K562 (cell line): Measurements from ENCODE around the gene NEU1. TPM values are rescaled to one million over a fixed set of nuclear protein-coding genes. Genes with fewer than 3 reads are reported as not detected.

Experiments
- ATF2 ChIP-seq: sonication (generic); formaldehyde crosslinking; IDR thresholded peaks from 2 replicates; pipeline ENCODE4 v1.8.1; 2022; ENCODE audit warnings: missing genetic modification reagents
- CBX2 ChIP-seq: fragments of 200-600 bp; sonication (generic); IDR thresholded peaks from one replicate; pipeline ENCODE4 v1.6.1; 2012; ENCODE audit warnings: mild to moderate bottlenecking, low read length, inconsistent platforms; ENCODE audit not compliant: insufficient read depth, poor library complexity, severe bottlenecking
- CBX5 ChIP-seq: IDR thresholded peaks from 2 replicates; pipeline ENCODE4 v1.6.1; 2014; ENCODE audit warnings: low read depth, borderline replicate concordance
- DMBX1 ChIP-seq: fragments of 250-450 bp; sonication (Bioruptor Pico); IDR thresholded peaks from 2 replicates; pipeline ENCODE4 v1.8.0; 2022; ENCODE audit warnings: inconsistent platforms, mild to moderate bottlenecking, moderate library complexity, borderline replicate concordance
- ERF ChIP-seq: fragments of 450-650 bp; formaldehyde crosslinking; IDR thresholded peaks from 2 replicates; pipeline ENCODE4 v1.4.0; 2020; ENCODE audit warnings: mild to moderate bottlenecking, mixed read lengths
- HCFC1 ChIP-seq: IDR thresholded peaks from 2 replicates; pipeline ENCODE4 v1.6.1; 2012; ENCODE audit warnings: low read depth, low read length, improper control_type of control experiment
- HNRNPL ChIP-seq: fragments of 200-400 bp; formaldehyde crosslinking; IDR thresholded peaks from 2 replicates; pipeline ENCODE4 v1.6.1; 2017; ENCODE audit warnings: low read depth, mild to moderate bottlenecking, low read length
- HSF4 ChIP-seq: fragments of 250-450 bp; sonication (Bioruptor Pico); IDR thresholded peaks from 2 replicates; pipeline ENCODE4 v2.1.2; 2022; ENCODE audit warnings: mild to moderate bottlenecking, moderate library complexity, borderline replicate concordance
- MCM7 ChIP-seq, 2 experiments: fragments of 450-650 bp; IDR thresholded peaks; 2 replicates each; pipeline ENCODE4 v1.6.1; 2016 to 2018
- PHB ChIP-seq: fragments of 250-450 bp; sonication (Bioruptor Pico); IDR thresholded peaks from 2 replicates; pipeline ENCODE4 v1.5.0; 2021
- PTRF ChIP-seq: fragments of 450-650 bp; IDR thresholded peaks from 2 replicates; pipeline ENCODE4 v1.6.1; 2016; ENCODE audit warnings: mild to moderate bottlenecking, missing genetic modification characterization, missing compliant biosample characterization
- SIN3A ChIP-seq, 2 experiments: fragments of 150-350 bp in 1 of 2; IDR thresholded peaks; 2 replicates each; pipeline ENCODE4 v1.6.1; 2011 to 2016; ENCODE audit warnings: borderline replicate concordance in 2 of 2, low read depth in 2 of 2, low read length in 2 of 2, mild to moderate bottlenecking in 2 of 2, moderate library complexity in 2 of 2; ENCODE audit not compliant: control insufficient read depth in 1 of 2
- SIN3B ChIP-seq: fragments of 450-650 bp; IDR thresholded peaks from 2 replicates; pipeline ENCODE4 v1.6.1; 2017; ENCODE audit warnings: low read depth, mild to moderate bottlenecking, moderate library complexity
- SOX6 ChIP-seq: fragments of 450-650 bp; IDR thresholded peaks from 2 replicates; pipeline ENCODE4 v1.6.1; 2014; ENCODE audit warnings: mild to moderate bottlenecking
- SREBF1 ChIP-seq: fragments of 150-350 bp; IDR thresholded peaks from 2 replicates; pipeline ENCODE4 v1.6.1; 2014; ENCODE audit warnings: antibody characterized with exemption, low read depth, low read length, borderline replicate concordance
- TARDBP ChIP-seq: fragments of 450-650 bp; IDR thresholded peaks from 2 replicates; pipeline ENCODE4 v1.6.1; 2016
- XRCC3 ChIP-seq: fragments of 450-650 bp; IDR thresholded peaks from 2 replicates; pipeline ENCODE4 v1.6.1; 2017; ENCODE audit warnings: mild to moderate bottlenecking, moderate library complexity
- ZBTB17 ChIP-seq: fragments of 450-650 bp; formaldehyde crosslinking; IDR thresholded peaks from 2 replicates; pipeline ENCODE4 v1.4.0; 2020; ENCODE audit warnings: mild to moderate bottlenecking
- ZBTB2 ChIP-seq: fragments of 450-650 bp; IDR thresholded peaks from 2 replicates; pipeline ENCODE4 v1.6.1; 2016; ENCODE audit warnings: antibody characterized with exemption
- ZC3H8 ChIP-seq: fragments of 450-650 bp; IDR thresholded peaks from 2 replicates; pipeline ENCODE4 v1.6.1; 2017
- ZFX ChIP-seq: sonication (generic); formaldehyde crosslinking; IDR thresholded peaks from 2 replicates; pipeline ENCODE4 v1.8.0; 2022; ENCODE audit warnings: mild to moderate bottlenecking, missing genetic modification reagents, moderate library complexity
- ZNF165 ChIP-seq: fragments of 250-450 bp; sonication (Bioruptor Pico); IDR thresholded peaks from 2 replicates; pipeline ENCODE4 v1.4.0; 2020; ENCODE audit warnings: borderline replicate concordance
- ZNF24 ChIP-seq: fragments of 450-650 bp; IDR thresholded peaks from 2 replicates; pipeline ENCODE4 v1.6.1; 2016
- ZNF311 ChIP-seq: fragments of 250-450 bp; sonication (Bioruptor Pico); IDR thresholded peaks from 2 replicates; pipeline ENCODE4 v1.4.0; 2020; ENCODE audit warnings: mild to moderate bottlenecking, moderate library complexity
- ZNF354B ChIP-seq: fragments of 250-450 bp; sonication (Bioruptor Pico); IDR thresholded peaks from 2 replicates; pipeline ENCODE4 v1.4.0; 2020
- ZNF766 ChIP-seq: fragments of 200-800 bp; sonication (Bioruptor generic); conservative IDR thresholded peaks from 2 replicates; pipeline ENCODE4 v1.6.1; 2016; ENCODE audit warnings: missing genetic modification characterization, missing compliant biosample characterization
- polyA plus RNA-seq, 8 experiments: library from polyadenylated mRNA; depleted of rRNA in 4 of 8; stranded (reverse) in 5 of 8; unstranded in 3 of 8; fragments of >200 nt; fragmentation: Nextera tagmentation in 2 of 8; fragmentation: Illumina TruSeq in 1 of 8; extraction: Ambion mirVana in 2 of 8; extraction: Trizol in 1 of 8; gene quantifications; 2 replicates each; pipeline versions ENCODE4 v1.2.1 to v1.2.3, GENCODE V29; 2011 to 2014; ENCODE audit warnings: inconsistent platforms in 1 of 8, missing spikeins in 1 of 8
- total RNA-seq, 7 experiments: library from RNA; depleted of rRNA in 6 of 7; stranded (reverse); fragments of >200 nt in 6 of 7; fragmentation: Illumina TruSeq in 2 of 7; extraction: Trizol in 2 of 7; gene quantifications; 2 replicates each; pipeline versions ENCODE4 v1.2.1 to v1.2.3, GENCODE V29; 2011 to 2021; ENCODE audit warnings: low replicate concordance in 1 of 7
- TF ChIP-seq, protein P1 (sequence below): fragments of 450-650 bp; conservative IDR thresholded peaks from 2 replicates; pipeline ENCODE4 v1.6.1; 2016; ENCODE audit warnings: missing genetic modification characterization, low read depth, mild to moderate bottlenecking, control low read depth, missing compliant biosample characterization

NEU1 gene
- total and polyA plus RNA-seq, 9 of the 15 experiments (the other 6 are each of a cell fraction or from before 2014, with no cell fraction given): 14.8 to 67.8 (median 51.0) TPM

- TF ChIP-seq, protein P1, sequence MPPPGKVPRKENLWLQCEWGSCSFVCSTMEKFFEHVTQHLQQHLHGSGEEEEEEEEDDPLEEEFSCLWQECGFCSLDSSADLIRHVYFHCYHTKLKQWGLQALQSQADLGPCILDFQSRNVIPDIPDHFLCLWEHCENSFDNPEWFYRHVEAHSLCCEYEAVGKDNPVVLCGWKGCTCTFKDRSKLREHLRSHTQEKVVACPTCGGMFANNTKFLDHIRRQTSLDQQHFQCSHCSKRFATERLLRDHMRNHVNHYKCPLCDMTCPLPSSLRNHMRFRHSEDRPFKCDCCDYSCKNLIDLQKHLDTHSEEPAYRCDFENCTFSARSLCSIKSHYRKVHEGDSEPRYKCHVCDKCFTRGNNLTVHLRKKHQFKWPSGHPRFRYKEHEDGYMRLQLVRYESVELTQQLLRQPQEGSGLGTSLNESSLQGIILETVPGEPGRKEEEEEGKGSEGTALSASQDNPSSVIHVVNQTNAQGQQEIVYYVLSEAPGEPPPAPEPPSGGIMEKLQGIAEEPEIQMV: no peak
- TF ChIP-seq ZNF766 (CRISPR knock-in tag) (no peak), PHB (CRISPR knock-in tag) (peak; percentile 80; the same call in 1 of the 2 replicates), HCFC1 (peak; percentile 7; the same call in 1 of the 2 replicates), SREBF1 (peak; percentile 70; the same call in 1 of the 2 replicates), XRCC3 (no peak), ZBTB17 (no peak; the same call in 1 of the 2 replicates), ZFX (CRISPR knock-in tag) (no peak), DMBX1 (CRISPR knock-in tag) (peak; percentile 49; the same call in 1 of the 2 replicates), SOX6 (no peak), HSF4 (CRISPR knock-in tag) (peak; percentile 55; the same call in 1 of the 2 replicates), PTRF (tag) (no peak), ZNF24 (no peak), HNRNPL (no peak), TARDBP (no peak), ZNF165 (0 out of 2 replicates have a peak, but pooled peaks have one; percentile 7), ZNF354B (CRISPR knock-in tag) (no peak), CBX2 (no peak), SIN3B (no peak), ERF (no peak; the same call in 1 of the 2 replicates), ZC3H8 (no peak), MCM7 (IDR thresholded peaks at IDR 0.05) (no peak), SIN3A (IDR thresholded peaks at IDR 0.05; ENCODE audit: borderline replicate concordance in 2 of 2, control insufficient read depth in 1 of 2, low read depth in 2 of 2, low read length in 2 of 2) (peak in 1 of 2 experiments; percentile 39; a peak in 1 of 4 replicates), ATF2 (CRISPR knock-in tag) (no peak), CBX5 (no peak; the same call in 1 of the 2 replicates), ZNF311 (CRISPR knock-in tag) (no peak), ZBTB2 (peak; percentile 78)
These were observed 40.4 kb downstream of the NEU1 start (continued) for GRCh38 chr6:31822036-31822821.
